Effector memory CD4-positive, alpha-beta T cell (primary cell): ENCODE data around the gene CREB5.

Source experiments
- DNase-seq, 3 donors: peaks; one replicate each; pipeline ENCODE4 v3.0.0-alpha.2; 2020
- H3K27ac ChIP-seq: 2 replicates; pipeline ENCODE4 v1.7.0; 2013; ENCODE audit warnings: mild to moderate bottlenecking, low read length, moderate library complexity; ENCODE audit not compliant: insufficient read depth, poor library complexity, severe bottlenecking
- H3K27me3 ChIP-seq: replicated peaks from 2 replicates; pipeline ENCODE4 v1.7.0; 2013; ENCODE audit warnings: mild to moderate bottlenecking, low read length; ENCODE audit not compliant: insufficient read depth, control insufficient read depth, poor library complexity, severe bottlenecking
- H3K36me3 ChIP-seq: 2 replicates; pipeline ENCODE4 v1.7.0; 2013; ENCODE audit warnings: mild to moderate bottlenecking, low read length, moderate library complexity; ENCODE audit not compliant: control insufficient read depth, insufficient read depth
- H3K4me1 ChIP-seq: 2 replicates; pipeline ENCODE4 v1.7.0; 2013; ENCODE audit warnings: low read length, mild to moderate bottlenecking; ENCODE audit not compliant: control insufficient read depth, insufficient read depth, poor library complexity, severe bottlenecking
- H3K4me3 ChIP-seq: 2 replicates; pipeline ENCODE4 v1.7.0; 2013; ENCODE audit warnings: low read length, low read depth, mild to moderate bottlenecking; ENCODE audit not compliant: insufficient read depth, poor library complexity, severe bottlenecking
- H3K9me3 ChIP-seq: 2 replicates; pipeline ENCODE4 v1.7.0; 2013; ENCODE audit warnings: mild to moderate bottlenecking, low read length, moderate library complexity; ENCODE audit not compliant: control insufficient read depth

The CREB5 gene

DNA sequence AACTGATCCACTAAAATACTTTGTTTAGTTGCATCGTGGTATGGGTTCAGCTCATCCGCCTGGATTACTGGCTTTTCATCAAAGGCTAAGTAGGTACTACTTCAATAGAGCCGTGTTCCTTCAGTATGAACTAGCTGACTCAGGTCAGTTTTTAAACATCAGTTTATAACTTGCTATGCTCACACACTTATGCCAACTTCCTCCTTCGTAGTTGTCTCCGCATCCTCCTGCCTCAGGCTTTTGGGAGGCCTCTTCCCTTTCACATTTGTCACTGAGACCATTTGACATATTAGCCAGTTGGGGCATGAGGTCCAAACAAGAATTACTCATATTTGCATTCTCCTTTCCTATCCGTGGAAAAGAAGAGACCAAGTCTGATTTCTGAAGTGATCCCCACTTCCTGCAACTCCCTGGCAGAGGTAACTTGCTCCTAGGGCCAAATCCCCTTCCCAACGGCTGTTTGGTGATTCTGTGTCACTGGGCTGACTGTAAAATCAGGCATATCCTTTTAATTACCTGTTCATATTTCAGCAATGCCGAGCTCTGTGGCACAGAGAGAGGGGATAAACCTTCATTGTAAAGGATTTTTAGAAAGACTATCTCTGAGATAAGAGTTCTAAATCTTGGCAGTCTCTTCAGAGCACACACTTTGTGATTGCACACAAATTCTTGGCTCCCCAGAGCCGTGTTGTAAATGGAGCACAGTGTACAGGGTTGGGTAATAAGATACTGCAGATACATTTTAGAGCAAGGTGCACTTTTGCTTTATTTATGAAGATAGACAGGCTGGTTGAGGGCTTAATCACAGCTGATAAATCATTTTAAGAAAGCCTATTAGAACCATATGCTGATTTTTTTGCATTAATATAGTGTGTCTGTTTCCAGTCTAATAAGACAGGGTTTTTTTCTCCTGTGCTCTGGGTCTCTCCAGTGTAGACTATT is 108.0 kb downstream of the CREB5 start:
- no peaks in the 10 kb centered on the region for H3K9me3 ChIP-seq

DNA sequence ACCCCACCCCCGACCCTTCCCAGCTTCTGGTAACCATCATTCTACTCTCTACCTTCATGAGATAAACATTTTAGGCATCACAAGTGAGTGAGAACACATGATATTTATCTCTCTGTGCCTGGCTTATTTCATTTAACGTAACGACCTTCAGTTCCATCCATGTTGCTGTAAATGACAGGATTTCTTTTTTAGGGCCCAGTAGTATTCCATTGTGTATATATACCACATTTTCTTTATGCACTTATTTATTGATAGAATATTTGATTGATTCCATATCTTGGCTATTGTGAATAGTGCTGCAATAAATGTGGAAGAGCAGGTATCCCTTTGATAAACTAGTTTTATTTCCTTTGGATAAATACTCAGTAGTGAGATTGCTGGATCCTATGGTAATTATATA is 112.7 kb downstream of the CREB5 start:
- H3K9me3 ChIP-seq, result no peaks in the 10 kb centered on the region
- no peak overlapping the region for H3K4me3 ChIP-seq
- H3K4me1 ChIP-seq, result no peaks in the 10 kb centered on the region
- no peak overlapping the region for H3K27ac ChIP-seq
- DNase-seq, result no peak
- no peaks in the 10 kb centered on the region for H3K27me3 ChIP-seq
- no peaks in the 10 kb centered on the region for H3K36me3 ChIP-seq

More for the DNA sequence above, 108.0 kb downstream of the CREB5 start:
- no peaks in the 10 kb centered on the region for H3K27me3 ChIP-seq
- H3K27ac ChIP-seq, result no peak overlapping the region
- DNase-seq, result no peak
- no peak overlapping the region for H3K4me3 ChIP-seq
- H3K4me1 ChIP-seq, result no peaks in the 10 kb centered on the region
- H3K36me3 ChIP-seq, result no peaks in the 10 kb centered on the region

GRCh38 chr7:28528899-28529298 is 116.6 kb downstream of the CREB5 start:
- no peaks in the 10 kb centered on the region for H3K27me3 ChIP-seq
- H3K4me1 ChIP-seq, result no peaks in the 10 kb centered on the region
- DNase-seq, result no peak
- no peaks in the 10 kb centered on the region for H3K9me3 ChIP-seq
- no peak overlapping the region for H3K27ac ChIP-seq
- no peak overlapping the region for H3K4me3 ChIP-seq
- no peaks in the 10 kb centered on the region for H3K36me3 ChIP-seq

- Histone ChIP-seq H3K27ac (no peak overlapping the region), H3K4me1 (no peaks in the 10 kb centered on the region), H3K36me3 (no peaks in the 10 kb centered on the region), H3K9me3 (no peaks in the 10 kb centered on the region), H3K27me3 (no peaks in the 10 kb centered on the region), H3K4me3 (no peak overlapping the region)
- no peak for DNase-seq
These were observed 117.4 kb downstream of the CREB5 start for GRCh38 chr7:28529755-28530154.

- H3K27me3 ChIP-seq, result no peaks in the 10 kb centered on the region
- no peaks in the 10 kb centered on the region for H3K4me1 ChIP-seq
- H3K9me3 ChIP-seq, result no peaks in the 10 kb centered on the region
- no peaks in the 10 kb centered on the region for H3K36me3 ChIP-seq
- no peak for DNase-seq
- no peak overlapping the region for H3K27ac ChIP-seq
- H3K4me3 ChIP-seq, result no peak overlapping the region
These were observed 118.0 kb downstream of the CREB5 start for GRCh38 chr7:28530175-28530802.

DNA sequence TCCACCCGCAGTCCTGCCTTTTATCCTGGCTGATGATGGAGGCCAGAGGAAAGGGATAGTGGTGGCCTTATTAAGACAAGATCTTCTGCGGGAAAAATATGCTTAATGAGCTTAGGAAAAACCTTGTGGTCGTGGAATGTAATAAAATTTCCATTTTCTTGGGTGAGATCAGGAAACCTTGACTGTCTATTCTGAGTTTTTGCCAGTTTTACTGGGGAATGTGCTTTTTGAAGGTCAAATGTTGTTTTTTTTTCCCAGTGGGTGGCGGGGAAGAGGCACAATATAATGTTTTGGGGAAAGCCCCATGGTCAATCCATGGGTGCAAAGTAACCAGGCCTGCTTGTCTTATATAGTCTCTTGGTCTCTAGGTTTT is 118.5 kb downstream of the CREB5 start:
- H3K27me3 ChIP-seq, result no peaks in the 10 kb centered on the region
- H3K9me3 ChIP-seq, result no peaks in the 10 kb centered on the region
- no peaks in the 10 kb centered on the region for H3K4me1 ChIP-seq
- no peak overlapping the region for H3K4me3 ChIP-seq
- H3K27ac ChIP-seq, result no peak overlapping the region
- no peaks in the 10 kb centered on the region for H3K36me3 ChIP-seq
- DNase-seq, result no peak

DNA sequence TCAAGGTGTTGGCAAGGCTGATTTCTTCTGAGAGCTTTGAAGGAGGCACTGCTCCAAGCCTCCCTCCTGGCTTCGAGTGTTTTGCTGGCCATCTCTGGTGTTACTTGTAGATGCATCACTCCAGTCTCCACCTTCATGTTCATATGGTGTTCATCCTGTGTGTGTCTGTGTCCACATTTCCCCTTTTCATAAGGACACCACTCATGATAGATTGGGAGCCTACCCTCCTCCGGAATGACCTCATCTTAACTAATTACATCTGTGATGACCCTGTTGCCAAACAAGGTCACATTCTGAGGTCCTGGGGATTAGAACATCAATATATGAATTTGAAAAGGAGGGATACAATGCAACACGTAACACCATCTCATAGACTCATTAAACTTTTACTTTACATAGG is 119.0 kb downstream of the CREB5 start:
- H3K36me3 ChIP-seq, result no peaks in the 10 kb centered on the region
- DNase-seq, result no peak
- no peaks in the 10 kb centered on the region for H3K4me1 ChIP-seq
- no peak overlapping the region for H3K4me3 ChIP-seq
- H3K9me3 ChIP-seq, result no peaks in the 10 kb centered on the region
- no peaks in the 10 kb centered on the region for H3K27me3 ChIP-seq
- no peak overlapping the region for H3K27ac ChIP-seq

DNA sequence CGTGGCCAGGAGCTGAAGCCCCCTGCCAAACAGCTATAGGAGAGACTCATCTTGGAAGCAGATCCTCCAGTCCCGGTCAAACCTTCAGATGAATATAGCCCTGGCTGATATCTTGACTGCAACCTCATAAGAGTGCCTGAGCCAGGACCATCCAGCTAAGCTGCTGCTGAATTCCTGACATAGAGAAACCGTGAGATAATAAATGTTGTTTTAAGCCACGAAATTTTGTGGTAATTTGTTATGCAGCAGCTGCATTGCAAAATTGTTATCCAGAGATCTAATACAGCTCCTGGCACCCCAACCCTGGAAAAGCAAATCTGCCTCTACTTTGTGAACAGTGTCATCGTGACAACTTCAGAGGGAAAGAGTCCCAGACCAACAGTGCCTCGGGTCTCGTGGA is 119.9 kb downstream of the CREB5 start:
- no peaks in the 10 kb centered on the region for H3K9me3 ChIP-seq
- no peak for DNase-seq
- no peak overlapping the region for H3K27ac ChIP-seq
- H3K4me1 ChIP-seq, result no peaks in the 10 kb centered on the region
- no peaks in the 10 kb centered on the region for H3K36me3 ChIP-seq
- no peaks in the 10 kb centered on the region for H3K27me3 ChIP-seq
- no peak overlapping the region for H3K4me3 ChIP-seq

DNA sequence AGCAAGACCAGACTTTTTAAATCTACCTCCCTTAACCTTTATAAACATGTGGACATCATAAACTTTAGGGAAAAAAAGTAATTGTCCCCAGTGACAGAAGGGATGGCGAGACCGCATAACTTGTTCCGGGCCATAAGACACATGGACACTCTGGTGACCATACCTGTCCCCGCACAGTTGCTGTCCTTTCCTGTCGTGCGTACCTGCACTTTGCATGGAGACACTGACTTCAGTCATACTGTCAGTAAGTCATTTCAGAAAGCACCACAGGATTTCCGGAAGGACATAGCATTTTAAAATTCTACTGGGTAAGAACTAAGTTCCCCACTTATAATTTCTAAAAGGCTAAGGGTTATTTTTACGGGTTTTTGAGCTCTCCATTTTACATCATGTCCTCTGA is 120.9 kb downstream of the CREB5 start:
- Histone ChIP-seq H3K9me3 (no peaks in the 10 kb centered on the region), H3K4me1 (no peaks in the 10 kb centered on the region), H3K27ac (no peak overlapping the region), H3K27me3 (no peaks in the 10 kb centered on the region), H3K4me3 (no peak overlapping the region), H3K36me3 (no peaks in the 10 kb centered on the region)
- DNase-seq, result no peak

- Histone ChIP-seq H3K36me3 (no peaks in the 10 kb centered on the region), H3K4me1 (no peaks in the 10 kb centered on the region), H3K27me3 (no peaks in the 10 kb centered on the region), H3K9me3 (no peaks in the 10 kb centered on the region), H3K4me3 (no peak overlapping the region), H3K27ac (no peak overlapping the region)
- DNase-seq, result no peak
These were observed 121.6 kb downstream of the CREB5 start for GRCh38 chr7:28533731-28534531.
